ENCODE measurements around the gene FCN3.

DNA sequence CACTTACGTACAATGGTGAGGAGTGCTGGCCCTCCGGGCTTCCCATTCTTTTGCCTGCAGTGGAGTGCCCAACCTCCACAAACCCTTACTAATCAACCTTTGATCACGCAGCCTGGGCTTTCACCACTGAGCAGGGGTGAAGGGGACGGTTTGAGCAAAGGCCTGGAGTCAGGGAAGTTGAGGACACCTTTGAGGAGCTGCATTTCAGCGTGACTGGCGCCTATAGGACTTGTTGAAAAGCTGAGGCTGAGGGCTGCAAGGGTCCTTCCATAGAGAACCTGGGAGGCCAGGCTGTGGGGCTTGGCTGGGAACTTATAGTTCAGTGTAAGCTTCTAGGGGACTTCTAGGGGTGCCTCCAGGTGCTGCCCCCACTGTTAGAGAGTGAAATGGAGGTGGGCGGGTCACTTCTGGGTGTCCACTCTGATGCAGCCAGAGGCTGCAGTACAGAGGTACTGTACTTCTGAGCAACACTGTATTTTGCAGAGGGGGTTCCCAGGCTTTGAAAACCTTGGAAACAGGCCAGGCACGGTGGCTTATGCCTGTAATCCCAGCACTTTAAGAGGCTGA, 23.0 kb downstream of the FCN3 start:
- TF ChIP-seq POLR2A (IDR thresholded peaks at IDR 0.05; ENCODE audit: low read depth) (no peak), EP300 (IDR thresholded peaks at IDR 0.05) (no peak)
